Measurements from ENCODE around the gene KLHL36.

KLHL36 gene

DNA sequence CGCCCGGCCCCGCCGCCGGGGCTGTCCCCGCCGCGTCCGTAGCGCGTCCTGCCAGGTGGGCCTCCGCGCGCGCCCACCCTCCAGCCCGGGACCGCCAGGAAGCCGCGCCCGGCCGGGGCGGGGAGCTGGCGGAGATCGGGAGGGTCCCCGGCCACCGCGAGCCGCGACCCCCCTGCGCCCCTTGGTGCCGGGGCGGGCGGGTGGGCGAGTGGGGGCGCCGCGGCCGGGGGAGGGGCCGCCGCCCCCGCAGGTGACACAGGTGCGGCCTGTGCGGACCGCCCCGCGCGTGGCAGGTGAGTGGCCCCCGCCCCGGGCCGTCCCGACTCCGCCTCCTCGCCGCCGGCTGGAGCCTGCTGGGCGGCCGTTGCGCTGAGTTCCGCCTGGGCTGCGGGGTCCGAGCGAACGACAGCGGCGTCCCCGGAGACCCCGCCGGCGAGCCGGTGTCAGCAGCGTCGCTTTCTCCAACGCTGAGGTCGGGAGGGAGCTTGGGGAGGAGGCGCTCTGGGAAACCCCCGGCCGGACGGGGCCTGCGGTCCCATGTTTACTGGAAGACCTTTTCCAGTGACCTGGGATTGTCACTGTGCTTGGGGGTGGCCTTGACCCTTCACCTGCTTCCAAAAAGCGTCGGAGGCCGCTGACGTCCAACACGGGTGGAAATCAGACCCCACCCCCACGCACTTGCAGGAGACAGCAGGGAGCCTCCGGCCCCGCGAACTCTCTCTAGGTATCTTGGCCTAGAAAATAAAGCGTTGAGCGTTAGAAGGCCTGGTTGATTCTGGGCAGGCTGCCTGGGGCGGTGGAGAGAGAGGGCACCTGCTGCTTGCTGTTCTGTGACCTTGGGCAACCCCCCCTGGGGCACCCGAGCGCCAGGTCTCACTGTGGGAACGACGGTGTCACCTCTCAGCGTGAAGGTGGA lies 542 bp downstream of the KLHL36 start:
- DNase-seq, result no peak

DNA sequence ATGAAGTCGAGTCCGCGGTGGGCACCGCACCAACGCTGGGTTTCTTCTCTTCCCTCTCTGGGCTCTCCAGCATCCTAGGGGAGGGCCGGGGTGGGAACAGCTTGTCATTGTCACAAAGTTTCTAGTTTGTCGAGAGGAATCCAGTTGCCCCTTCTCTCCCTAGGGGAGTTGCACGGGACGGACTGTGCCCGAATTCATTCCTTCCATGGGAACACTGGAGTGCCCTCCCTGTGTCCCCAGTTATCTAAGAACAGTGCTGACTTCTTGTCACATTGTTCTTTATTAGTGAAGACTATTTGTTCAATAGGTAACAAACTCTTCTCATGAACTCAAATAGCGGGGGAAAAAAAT lies 1.2 kb downstream of the KLHL36 start:
- no peak for DNase-seq

DNA sequence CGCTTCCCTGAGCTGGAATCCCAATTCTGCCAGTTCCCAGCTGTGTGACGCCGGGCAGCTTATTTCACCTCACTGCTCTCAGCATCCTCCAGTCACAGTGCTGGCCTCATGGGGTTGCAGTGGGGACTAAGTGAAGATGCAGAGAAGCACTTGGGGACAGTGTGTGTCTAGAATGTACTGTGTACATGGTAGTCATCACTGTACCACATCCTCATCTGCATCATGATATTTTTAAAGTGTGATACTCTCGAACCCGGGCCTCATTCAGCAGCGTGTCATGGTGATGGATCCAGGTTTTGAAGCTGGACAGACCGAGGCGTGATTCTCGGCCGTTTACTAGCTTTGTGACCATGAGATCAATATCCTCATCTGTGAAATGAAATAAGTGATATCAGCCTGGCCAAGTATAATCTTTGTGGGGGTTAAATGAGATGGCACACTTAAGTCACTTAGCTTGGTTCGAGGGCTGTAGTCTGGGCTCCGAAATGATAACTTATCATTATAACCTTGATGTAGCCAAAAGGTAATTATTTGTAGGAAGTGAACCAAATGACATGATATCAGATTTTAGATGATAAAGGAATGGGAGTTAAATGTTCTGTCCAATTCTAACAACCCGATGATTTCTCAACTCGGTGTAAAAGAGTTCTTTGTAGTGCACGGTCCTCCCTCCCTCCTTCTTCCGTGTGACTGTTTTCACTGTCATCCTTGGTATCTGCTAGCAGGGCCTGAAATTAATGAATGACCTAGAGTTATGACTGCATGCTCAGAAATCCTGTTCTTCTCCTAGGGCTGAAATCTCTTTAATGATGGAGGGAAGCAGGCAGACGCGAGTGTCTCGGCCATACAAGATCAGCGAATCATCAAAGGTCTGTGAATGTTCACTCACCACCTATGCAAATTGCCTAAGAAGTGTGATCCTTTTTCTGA lies 2.0 kb downstream of the KLHL36 start:
- no peak for DNase-seq

DNA sequence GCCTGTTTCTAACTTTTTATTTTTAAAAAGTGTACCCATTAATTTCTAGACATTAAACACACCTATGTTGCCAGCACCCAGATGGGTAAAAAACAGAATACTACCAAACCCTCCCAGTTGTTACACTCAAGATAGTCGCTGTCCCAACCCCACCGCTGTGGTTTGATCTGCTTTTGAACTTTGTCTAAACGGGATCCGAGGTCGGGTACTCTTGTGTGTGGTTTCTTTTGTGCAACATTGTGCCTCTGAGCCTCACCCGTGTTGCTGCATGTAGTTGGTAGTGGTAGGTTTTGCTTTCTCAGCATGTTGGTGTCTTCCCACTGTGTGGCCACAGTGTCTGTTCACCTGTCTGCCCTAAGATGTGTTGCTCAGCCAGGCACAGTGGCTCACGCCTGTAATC lies 4.3 kb downstream of the KLHL36 start:
- no peak for DNase-seq

GRCh38 chr16:84654238-84654637 lies 5.9 kb downstream of the KLHL36 start:
- no peak for DNase-seq

DNA sequence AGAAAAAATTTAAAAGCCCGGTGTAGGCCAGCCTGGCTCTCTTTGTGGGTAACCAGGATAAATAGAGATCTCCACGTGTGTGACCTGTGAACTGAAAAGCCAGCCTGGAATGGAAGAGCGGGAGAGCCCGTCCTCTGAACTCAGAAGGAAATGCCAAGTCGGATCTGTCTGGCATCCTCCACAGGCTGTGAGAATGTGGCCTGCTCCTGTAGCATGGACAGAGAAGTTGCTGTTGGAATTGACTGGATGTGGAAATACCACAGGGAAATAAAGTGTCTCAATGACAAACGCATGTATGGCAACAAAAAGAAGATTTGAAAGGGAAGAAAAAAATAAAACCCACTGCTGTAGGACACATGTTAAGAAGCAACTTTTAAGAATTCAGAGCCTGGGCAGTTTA lies 6.7 kb downstream of the KLHL36 start:
- no peak for DNase-seq

GRCh38 chr16:84656649-84657048 lies 8.3 kb downstream of the KLHL36 start:
- DNase-seq, result no peak

GRCh38 chr16:84657229-84657837 lies 9.0 kb downstream of the KLHL36 start:
- DNase-seq, result no peak

DNA sequence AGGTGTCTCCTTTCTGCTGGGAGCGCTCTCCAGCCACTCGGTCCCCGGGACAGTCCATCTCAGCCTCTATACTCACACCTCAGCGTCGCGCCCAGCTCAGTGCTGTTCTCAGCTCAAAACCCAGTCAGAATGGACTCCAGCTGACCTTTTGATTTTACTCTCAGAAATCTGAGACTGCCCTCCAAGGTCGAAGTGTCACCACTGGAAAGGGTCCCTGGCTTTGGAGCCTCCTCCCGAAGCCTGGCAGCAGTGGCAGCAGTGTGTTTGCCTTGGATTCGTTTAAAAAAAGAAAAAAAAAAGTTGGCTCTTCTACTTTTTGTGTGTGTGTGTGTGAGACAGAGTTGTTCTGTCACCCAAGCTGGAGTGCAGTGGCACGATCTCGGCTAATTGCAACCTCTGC lies 10.4 kb downstream of the KLHL36 start:
- DNase-seq, result no peak

- DNase-seq, result no peak
These were observed 11.5 kb downstream of the KLHL36 start for GRCh38 chr16:84659656-84660300.

GRCh38 chr16:84660973-84661372 lies 12.7 kb downstream of the KLHL36 start:
- no peak for DNase-seq

DNA sequence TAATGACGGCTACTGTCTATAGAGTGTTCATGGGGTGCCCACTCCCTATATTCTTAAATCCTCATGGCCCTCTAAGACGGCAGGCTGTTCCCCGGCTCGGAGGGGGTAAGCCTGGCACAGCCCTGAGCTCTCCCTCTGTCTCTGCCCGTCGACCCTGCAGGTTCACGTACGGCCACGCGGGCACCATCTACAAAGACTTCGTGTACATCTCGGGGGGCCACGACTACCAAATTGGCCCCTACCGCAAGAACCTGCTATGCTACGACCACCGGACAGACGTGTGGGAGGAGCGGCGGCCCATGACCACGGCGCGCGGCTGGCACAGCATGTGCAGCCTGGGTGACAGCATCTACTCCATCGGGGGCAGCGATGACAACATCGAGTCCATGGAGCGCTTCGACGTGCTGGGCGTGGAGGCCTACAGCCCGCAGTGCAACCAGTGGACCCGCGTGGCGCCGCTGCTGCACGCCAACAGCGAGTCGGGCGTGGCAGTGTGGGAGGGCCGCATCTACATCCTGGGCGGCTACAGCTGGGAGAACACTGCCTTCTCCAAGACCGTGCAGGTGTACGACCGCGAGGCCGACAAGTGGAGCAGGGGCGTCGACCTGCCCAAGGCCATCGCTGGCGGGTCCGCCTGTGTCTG lies 13.2 kb downstream of the KLHL36 start:
- DNase-seq, result no peak

DNA sequence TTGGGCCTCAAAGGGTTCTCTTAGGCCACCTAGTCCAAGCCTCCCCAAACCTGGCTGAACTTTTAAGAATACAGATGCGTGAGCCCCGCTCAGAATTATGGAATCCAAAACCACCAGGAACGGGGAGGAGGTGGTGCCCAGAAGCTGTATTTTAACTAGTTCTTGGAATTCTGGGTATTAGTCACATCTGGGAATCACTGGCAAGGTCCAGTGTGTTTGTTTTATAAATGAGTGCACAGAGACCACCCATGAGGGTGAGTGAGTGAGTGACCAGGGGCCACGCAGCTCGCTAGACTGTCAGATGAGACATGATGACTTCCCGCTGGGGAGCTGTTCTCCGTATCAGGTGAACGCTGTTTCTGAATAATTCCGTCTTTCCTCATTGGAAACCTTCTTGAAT lies 14.2 kb downstream of the KLHL36 start:
- no peak for DNase-seq

DNA sequence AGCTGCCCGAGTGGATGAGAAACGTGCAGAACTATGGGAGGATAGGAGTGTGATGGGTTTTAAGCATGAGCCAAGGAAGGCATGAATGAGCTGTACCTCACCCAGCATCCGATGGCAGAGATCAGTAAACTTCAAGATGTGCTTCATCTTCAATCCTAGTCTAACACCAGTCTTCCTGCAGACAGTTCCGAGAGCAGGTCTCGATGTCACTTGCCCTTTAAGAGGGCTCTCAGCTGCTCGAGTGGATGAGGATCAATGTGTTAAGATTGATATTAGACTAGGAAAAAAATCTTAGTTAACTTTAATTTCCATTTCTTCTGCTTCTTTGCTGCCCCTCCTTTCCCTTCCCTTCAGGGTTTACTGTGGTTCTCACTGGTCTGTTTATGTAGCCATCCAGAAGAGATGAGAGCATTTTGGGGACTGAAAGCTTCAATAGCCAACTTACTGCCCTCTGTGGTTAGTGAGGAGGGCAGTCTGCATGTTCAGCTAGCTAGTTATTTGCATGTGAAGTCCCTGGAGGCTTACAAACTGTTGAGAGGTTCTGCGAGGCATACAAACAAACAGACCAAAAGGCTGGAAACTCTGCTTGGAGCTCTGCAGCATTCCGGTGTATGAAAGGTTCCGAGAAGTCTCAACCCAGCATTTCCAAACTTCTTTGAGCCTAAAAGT lies 15.3 kb downstream of the KLHL36 start:
- DNase-seq, result no peak

GRCh38 chr16:84665359-84665758 lies 17.0 kb downstream of the KLHL36 start:
- no peak for DNase-seq

GRCh38 chr16:84665843-84666242 lies 17.5 kb downstream of the KLHL36 start:
- no peak for DNase-seq

DNA sequence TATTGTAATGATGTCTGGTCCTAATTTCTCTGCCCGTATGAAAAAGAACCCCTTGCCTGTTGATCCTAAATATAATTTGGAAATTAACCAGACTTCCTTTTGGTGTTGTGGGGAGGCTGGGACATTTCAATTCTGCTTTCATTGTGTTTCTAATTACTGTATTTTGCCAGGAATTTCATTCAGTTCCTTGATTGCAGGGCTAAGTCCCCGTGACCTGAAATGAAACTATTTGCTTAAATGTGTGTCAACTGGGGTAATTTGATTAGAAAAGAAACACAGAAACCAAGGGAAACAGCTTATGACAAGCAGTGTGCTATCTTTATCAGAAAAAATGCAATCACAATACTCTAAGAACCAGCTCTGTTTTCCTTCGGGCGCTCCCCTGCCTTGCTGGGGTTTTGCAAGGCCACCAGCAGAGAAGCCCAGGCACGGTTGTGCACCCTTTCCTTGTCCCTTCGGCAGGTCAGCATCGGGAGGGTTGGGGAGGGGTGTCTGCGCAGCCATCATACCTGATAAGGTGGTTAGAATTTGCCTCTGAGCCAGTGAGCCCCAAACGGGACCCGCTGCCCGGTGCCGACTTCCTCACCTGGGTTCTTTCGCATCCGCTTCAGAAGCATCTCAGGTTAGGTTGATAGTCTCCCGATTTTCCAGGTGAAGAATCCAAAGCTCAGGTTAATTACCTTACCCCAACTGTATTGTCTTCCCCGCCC lies 19.4 kb downstream of the KLHL36 start:
- DNase-seq, result no peak

GRCh38 chr16:84670063-84670462 lies 21.8 kb downstream of the KLHL36 start:
- no peak for DNase-seq

DNA sequence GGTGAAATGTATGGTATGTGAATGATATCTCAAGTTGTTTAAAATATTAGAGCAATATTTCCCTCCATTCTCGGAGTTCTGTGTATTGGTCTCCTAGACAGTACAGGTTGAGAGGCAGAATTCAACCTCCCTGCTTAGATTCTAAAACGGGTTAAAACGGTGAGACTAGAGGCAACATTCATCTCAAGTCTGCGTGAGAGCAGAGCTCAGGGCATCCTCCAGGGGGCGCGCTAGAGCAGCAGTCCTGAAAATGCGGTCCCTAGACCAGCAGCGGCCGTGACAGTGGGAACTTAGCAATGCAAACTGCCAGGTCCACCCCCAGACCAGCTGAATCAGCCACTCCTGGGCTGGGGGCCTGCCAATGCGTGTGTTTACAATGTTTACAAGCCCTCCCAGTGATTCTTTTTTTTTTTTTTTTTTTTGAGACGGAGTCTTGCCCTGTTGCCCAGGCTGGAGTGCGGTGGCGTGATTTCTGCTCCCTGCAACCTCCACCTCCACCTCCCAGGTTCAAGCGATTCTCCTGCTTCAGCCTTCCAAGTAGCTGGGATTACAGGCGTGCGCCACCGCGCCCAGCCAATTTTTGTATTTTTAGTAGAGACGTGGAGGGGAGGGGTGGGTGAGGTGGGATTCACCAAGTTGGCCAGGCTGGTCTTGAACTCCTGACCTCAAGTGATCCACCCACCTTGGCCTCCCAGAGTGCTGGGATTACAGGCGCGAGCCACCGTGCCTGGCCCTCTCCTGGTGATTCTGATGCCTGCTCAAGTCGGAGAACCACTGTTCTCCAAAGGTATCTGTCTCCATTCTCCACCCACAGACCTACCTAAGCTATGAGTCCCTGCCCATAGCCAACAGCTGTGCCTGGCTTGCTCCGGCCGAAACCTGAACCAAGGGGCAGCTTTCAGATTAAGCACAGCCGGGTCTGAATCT lies 24.2 kb downstream of the KLHL36 start:
- no peak for DNase-seq

DNA sequence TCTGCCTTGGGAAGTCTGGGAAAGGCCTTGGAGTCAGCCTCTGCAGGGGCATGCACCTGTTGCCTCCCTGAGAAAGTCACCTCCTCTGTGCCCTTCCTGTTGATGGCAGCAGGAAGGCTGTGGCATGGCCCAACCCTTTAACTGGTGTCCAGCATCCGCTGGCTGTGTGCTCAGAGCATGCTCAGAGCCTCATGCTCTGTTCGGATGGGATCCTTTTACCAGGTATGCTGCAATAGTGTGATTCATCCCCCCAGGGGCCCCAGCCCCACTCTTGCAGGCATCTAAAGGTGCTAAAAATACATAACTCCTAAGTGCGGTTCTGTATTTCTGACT lies 24.9 kb downstream of the KLHL36 start:
- DNase-seq, result no peak

Data from NCI-H2171 (cell line).